Stimulated activated naive CD4-positive, alpha-beta T cell treated with Interleukin-2 at 50 U/mL for 16 hours (primary cell): ENCODE measurements around the gene RNF125.
"Not testable (repeated sequence)": the region's sequence is repeated elsewhere in the genome, so short reads cannot be mapped to it uniquely, and the experiment has no call there.

Source experiments
- DNase-seq: peaks from one replicate; lab custom pipeline; 2025; lab: John Stamatoyannopoulos, UW

Gene RNF125

DNA sequence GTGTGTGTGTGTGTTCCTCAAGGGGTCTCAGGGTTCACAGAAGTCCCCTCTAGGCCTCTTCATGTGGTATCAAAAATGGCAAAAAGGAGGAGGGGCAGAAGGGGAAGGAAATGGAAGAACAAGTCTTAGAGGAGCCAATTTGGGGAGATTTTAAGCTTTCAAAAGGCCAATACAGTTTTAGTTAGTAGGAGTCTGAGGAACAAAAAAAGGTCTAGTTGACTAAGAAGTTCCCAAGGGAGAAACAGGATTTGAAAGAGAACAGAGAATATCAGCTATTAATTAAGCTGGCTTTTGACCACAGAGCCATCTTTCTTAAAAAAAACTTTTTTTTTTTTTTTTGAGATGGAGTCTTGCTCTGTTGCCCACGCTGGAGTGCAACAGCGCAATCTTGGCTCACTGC is 7.1 kb downstream of the RNF125 start:
- no peak for DNase-seq

DNA sequence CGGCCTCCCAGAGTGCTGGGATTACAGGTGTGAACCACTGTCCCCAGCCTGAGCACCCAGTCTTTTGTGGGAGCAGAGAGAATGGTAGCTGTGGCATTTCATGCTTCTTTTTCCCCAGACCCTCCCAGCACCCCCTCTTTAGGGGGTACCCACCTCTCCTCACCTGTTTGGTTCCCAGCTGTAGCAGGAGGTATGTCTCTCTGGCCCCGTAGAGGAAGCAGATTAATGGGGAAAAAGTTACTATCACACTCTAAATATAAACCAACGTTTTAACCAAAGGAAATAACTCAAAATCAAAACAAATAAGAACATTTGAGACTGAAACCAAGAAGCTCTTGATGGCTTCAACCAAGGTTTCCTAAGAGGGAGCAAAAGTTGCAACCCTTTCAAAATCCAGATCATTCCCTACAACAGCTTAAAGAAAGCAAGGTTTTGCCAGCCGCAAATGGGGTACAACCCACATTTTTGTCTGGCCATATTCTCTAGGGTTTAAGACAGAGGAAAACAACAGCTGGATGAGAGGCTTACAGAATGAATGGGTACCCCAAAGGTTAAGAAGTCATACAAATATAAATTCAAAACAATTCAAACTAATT is 8.0 kb downstream of the RNF125 start:
- no peak for DNase-seq

DNA sequence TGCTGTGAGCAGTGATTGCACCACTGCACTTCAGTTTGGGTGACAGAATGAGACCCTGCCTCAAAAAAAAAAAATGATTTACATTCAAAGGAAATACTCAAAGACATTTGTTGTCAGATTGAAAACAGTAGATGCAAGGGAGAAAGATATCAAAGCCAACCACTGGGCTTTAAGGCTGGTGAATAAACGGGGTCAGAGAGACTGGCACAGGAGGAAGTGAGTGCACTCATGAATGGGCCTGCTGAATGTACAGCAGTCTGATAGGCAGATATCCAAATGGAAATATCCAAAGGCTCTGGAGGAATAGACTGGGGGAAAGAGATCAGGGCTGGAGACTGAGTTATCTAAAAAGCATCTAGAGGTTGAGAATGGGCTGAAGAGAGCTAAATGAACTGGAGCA is 10.9 kb downstream of the RNF125 start:
- no peak for DNase-seq

DNA sequence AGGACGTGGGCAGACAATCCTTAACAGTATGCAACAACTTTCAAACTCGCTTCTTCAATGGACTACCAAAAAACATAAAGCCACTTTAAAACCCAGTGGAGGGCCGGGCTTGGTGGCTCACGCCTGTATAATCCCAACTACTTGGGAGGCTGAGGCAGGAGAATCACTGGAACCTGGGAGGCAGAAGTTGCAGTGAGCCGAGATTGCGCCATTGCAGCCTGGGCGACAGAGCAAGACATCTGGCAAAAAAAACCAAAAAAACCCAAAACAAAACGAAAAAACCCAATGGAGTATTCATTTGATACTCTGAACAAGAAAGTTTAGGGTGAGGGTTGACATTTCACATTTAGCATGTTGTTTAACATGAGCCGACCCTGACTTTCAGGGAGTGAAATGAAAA is 14.0 kb downstream of the RNF125 start:
- no peak for DNase-seq

- DNase-seq, result no peak
Measured at GRCh38 chr18:32036506-32037180, 18.0 kb downstream of the RNF125 start.

- DNase-seq, result no peak
Measured at GRCh38 chr18:32037616-32038015, 19.0 kb downstream of the RNF125 start.

DNA sequence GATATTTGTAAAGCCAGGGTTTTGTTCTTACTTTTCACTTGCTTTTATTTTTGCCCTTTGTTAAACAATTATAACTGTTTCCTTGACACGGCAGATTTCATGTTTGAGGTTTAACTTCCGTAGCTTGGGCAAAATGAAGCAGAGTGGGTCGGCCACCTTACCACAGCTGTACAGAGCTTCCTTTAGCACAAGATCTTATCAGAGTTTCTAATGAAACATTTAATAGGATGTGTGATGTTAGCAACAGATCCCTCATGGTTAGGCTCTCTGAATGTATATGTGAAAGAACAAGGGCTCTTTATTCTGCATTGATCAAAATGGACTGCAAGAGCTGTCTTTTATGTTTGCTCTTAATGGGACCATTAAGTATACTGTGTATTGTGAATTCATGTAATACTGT is 22.3 kb downstream of the RNF125 start:
- DNase-seq, result peak; percentile 32

DNA sequence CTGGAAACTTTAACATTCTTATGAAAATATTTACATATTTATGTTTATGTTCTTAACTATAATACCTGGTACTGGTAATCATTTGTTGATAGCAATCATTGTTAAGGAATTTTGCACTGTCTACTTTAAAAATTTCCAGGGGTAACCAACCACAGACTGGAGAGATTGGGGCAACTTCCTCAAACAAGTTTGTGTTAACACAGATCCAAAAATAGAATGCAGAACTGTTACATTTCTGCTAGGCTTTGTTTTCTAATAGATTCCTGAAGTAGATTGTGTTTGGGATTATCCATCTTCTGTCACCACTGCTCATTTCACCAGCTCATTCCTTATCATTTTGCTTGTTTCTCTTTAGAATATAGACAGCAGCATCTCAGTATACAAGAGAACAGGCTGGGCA is 23.7 kb downstream of the RNF125 start:
- DNase-seq, result no peak

DNA sequence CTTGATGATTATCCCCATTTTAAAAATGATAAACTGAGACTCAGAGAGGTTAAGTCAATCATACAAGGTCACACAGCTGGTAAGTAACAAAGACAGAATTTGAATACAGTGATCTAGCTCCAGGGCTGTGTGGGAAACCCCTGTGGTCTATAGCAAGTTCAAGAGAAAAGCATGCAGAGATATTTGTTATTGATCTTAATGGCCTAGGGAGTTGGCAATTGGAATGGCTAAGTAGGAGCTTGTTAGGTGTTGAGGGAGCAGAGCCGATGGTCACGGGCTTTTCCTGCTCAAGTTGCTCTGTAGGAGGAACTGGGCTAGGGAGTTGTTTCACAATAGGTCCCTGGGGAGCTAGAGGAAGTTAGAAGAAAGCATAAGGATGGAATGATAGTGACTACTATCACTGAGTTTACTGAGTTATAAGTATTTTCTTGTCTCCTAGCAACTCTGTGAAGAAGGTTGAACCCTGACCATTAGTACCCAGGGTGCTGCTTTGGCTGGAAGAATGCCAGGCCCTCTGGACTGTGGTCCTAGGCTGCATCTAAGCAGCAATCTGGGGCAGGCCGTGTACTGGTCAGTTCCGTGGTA is 30.0 kb downstream of the RNF125 start:
- peak; percentile 2 for DNase-seq

DNA sequence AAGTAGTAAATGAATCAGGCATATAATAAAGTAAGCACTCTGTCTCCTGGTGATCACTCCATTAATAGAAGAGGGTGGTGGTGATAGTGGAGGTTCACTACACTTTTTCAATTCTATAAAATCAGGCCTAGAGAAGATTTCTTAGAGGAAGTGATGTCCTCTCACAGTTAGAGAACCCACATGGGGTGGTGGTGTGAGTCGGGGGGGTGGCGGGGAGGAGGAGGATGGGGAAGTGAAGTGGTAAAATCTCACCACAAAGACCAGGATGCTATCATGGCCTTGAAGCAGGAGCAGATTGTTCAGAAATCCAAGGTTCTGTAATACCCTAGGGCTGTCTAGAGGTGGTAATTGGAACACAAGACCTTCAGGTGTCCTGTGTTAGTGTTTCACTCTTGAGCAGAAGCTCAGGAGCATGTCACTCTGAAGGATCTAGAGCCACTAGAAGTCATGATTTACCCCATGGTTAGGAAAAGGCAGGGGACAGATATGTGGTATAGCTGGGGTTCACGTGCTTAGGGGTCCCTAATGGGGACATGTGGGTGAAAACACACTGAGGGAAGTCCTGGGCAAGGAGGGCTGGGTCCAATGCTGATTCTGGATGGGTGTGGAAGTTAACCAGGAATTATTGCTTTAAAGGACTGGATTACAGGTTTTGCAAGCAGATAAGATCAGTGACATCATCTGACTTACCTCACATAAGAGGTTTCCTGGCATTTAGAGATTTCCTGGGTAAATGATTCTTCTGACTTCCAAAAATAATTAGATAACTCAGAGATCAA is 31.0 kb downstream of the RNF125 start:
- peak; percentile 28 for DNase-seq

- no peak for DNase-seq
Measured at GRCh38 chr18:32056613-32057358, 38.2 kb downstream of the RNF125 start.

GRCh38 chr18:32057624-32058165 is 39.1 kb downstream of the RNF125 start:
- DNase-seq, result no peak

GRCh38 chr18:32060026-32060425 is 41.4 kb downstream of the RNF125 start:
- DNase-seq, result no peak

DNA sequence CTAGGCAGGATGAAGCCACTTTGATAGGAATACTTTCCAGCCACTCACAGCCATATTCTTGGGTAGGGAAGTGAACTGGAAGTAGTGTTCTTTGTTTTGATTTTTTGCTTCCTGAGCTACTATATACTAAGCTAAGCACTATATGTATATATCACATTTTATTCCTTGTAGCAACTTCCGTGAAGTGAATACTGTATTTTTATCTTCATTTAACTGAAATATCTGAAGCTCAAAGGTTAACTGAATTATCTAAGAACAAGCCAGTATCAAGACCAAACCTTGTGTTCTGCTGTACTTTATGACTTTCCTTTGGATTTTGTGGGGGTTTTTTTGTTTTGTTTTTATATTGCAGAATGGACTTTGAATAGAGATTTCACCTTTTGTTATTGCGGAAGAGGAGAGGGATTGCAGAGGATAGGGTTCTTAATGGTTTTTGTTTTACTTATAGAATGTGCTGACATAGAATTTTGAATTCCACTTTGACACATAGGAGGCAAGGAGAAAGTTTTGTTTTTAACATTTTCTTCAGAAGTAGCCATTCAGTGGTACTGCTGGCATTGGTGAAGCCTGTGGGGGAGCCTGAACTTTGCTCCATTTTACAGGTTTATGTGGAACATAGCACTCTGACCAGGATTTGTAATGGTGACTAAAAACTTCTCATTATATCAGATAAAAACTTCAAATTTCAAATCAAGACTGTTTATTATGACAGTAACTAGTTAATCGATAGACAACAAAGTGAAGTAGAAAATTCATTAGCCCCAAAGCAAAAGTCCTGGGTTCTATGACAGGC is 48.9 kb downstream of the RNF125 start:
- DNase-seq, result no peak

GRCh38 chr18:32072321-32072720 is 53.7 kb downstream of the RNF125 start:
- no peak for DNase-seq

GRCh38 chr18:32074206-32074605 is 55.6 kb downstream of the RNF125 start:
- DNase-seq, result no peak

GRCh38 chr18:32078845-32079244 is 60.2 kb downstream of the RNF125 start:
- no peak for DNase-seq

DNA sequence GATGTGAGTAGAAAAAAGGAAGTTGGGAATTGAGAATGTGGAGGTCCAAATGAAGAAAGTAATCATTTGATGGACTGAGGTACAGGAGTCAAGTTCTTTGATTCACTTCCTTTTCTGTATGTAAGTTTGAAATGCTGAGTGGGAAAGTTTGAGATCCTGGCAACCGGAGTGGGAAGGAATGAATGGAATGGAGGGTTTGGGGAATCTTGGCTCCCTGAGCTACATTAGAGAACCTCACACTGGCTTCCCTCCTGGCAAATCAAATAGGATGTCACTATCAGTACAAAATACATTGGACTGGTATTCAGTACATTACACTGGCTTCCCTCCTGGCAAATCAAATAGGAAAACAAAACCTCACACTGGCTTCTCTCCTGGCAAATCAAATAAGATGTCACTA is 63.3 kb downstream of the RNF125 start:
- no peak for DNase-seq

DNA sequence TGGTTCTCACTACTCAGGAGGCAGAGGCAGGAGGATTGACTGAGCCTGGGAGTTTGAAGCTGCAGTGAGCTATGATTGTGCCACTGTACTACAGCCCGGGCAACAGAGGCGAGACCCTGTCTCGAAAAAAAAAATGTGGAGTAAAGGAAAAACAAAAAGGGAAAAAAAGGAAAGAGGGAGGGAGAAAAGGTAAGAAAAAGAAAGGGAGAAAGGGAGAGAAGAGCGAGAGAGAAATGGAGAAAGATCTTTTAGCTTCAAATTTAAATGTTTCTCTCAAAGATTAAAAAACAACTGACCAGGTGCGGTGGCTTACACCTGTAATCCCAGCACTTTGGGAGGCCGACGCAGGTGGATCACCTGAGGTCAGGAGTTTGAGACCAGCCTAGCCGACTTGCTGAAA is 65.2 kb downstream of the RNF125 start:
- no peak for DNase-seq

GRCh38 chr18:32086881-32087280 is 68.3 kb downstream of the RNF125 start:
- no peak for DNase-seq

DNA sequence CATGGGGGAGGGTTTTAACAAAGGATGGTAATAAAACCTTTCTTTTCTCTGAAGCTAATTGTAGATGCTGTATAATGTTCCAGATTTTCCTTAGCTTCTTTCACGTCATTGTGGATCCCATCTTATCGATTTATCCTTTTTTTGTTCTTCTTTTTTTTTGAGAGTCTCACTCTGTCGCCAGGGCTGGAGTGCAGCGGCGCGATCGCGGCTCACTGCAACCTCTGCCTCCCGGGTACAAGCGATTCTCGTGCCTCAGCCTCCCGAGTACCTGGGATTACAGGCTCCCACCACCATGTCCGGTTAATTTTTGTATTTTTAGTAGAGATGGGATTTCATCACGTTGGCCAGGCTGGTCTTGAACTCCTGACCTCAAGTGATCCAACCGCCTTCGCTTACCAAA is 72.2 kb downstream of the RNF125 start:
- DNase-seq, result not testable (repeated sequence)
